Stimulated activated CD4-positive, alpha-beta T cell treated with anti-CD3 and anti-CD28 coated beads, TNF-alpha, amount 100 ng/mL, for 4 hours (primary cell): ENCODE data around the gene IGFALS.

ENCODE experiments used
- DNase-seq, 3 experiments: peaks; one replicate each; pipeline ENCODE4 v3.0.0-alpha.2; 2020; ENCODE audit warnings: low read depth in 3 of 3

Gene IGFALS

GRCh38 chr16:1766231-1766630, 27.3 kb downstream of the IGFALS start:
- DNase-seq = no peak

GRCh38 chr16:1765826-1766225, 27.7 kb downstream of the IGFALS start:
- no peak for DNase-seq

GRCh38 chr16:1764971-1765370, 28.5 kb downstream of the IGFALS start:
- no peak for DNase-seq

GRCh38 chr16:1763521-1764511, 29.7 kb downstream of the IGFALS start:
- DNase-seq = no peak

GRCh38 chr16:1762879-1763520, 30.5 kb downstream of the IGFALS start:
- DNase-seq = no peak

- no peak for DNase-seq
Observed at GRCh38 chr16:1762196-1762878, 31.2 kb downstream of the IGFALS start.

- no peak for DNase-seq
Observed at GRCh38 chr16:1761751-1762150, 31.8 kb downstream of the IGFALS start.

GRCh38 chr16:1760911-1761310, 32.6 kb downstream of the IGFALS start:
- no peak for DNase-seq

- no peak for DNase-seq
Observed at GRCh38 chr16:1759511-1759910, 34.0 kb downstream of the IGFALS start.

GRCh38 chr16:1758923-1759322, 34.6 kb downstream of the IGFALS start:
- DNase-seq = no peak

GRCh38 chr16:1757714-1758461, 35.6 kb downstream of the IGFALS start:
- no peak for DNase-seq

GRCh38 chr16:1754204-1754603, 39.3 kb downstream of the IGFALS start:
- DNase-seq = no peak

GRCh38 chr16:1752853-1753252, 40.7 kb downstream of the IGFALS start:
- DNase-seq = no peak

- no peak for DNase-seq
Observed at GRCh38 chr16:1751946-1752345, 41.6 kb downstream of the IGFALS start.

GRCh38 chr16:1749152-1750117, 44.1 kb downstream of the IGFALS start:
- no peak for DNase-seq

- no peak for DNase-seq
Observed at GRCh38 chr16:1747934-1748333, 45.6 kb downstream of the IGFALS start.

- no peak for DNase-seq
Observed at GRCh38 chr16:1746693-1747195, 46.8 kb downstream of the IGFALS start.

GRCh38 chr16:1745900-1746692, 47.4 kb downstream of the IGFALS start:
- no peak for DNase-seq

GRCh38 chr16:1745181-1745899, 48.2 kb downstream of the IGFALS start:
- DNase-seq = no peak
